H9 (cell line): ENCODE measurements around the gene CAVIN3. TPM values are rescaled to one million over a fixed set of nuclear protein-coding genes. Genes with fewer than 3 reads are reported as not detected.

ENCODE experiments used
- DNase-seq: peaks from one replicate; pipeline ENCODE4 v3.0.0-alpha.2; 2017
- H2AFZ ChIP-seq: one replicate; pipeline ENCODE4 v1.6.1; 2013; ENCODE audit warnings: mild to moderate bottlenecking, low read length, control low read depth, moderate library complexity
- H2AK5ac ChIP-seq: 2 replicates; pipeline ENCODE4 v1.6.1; 2013; ENCODE audit warnings: low read length, control low read depth, mixed read lengths; ENCODE audit not compliant: insufficient read length
- H2BK120ac ChIP-seq: one replicate; pipeline ENCODE4 v1.6.1; 2013; ENCODE audit warnings: low read depth, mild to moderate bottlenecking, low read length, control low read depth, inconsistent platforms; ENCODE audit not compliant: poor library complexity, severe bottlenecking
- H2BK12ac ChIP-seq: 2 replicates; pipeline ENCODE4 v1.6.1; 2013; ENCODE audit warnings: low read length, control low read depth, mixed read lengths, low read depth; ENCODE audit not compliant: insufficient read length
- H2BK15ac ChIP-seq: 2 replicates; pipeline ENCODE4 v1.6.1; 2013; ENCODE audit warnings: low read depth, low read length, control low read depth
- H2BK20ac ChIP-seq: one replicate; pipeline ENCODE4 v1.6.1; 2013; ENCODE audit warnings: low read depth, mild to moderate bottlenecking, low read length, control low read depth, inconsistent platforms; ENCODE audit not compliant: poor library complexity, severe bottlenecking
- H2BK5ac ChIP-seq: 2 replicates; pipeline ENCODE4 v1.6.1; 2013; ENCODE audit warnings: low read length, control low read depth, mixed read lengths; ENCODE audit not compliant: insufficient read length
- H3K14ac ChIP-seq: 2 replicates; pipeline ENCODE4 v1.6.1; 2013; ENCODE audit warnings: low read length, control low read depth; ENCODE audit not compliant: insufficient read depth
- H3K18ac ChIP-seq: 2 replicates; pipeline ENCODE4 v1.6.1; 2013; ENCODE audit warnings: low read depth, mild to moderate bottlenecking, mixed read lengths, low read length, control low read depth; ENCODE audit not compliant: insufficient read length
- H3K23ac ChIP-seq: 2 replicates; pipeline ENCODE4 v1.6.1; 2013; ENCODE audit warnings: low read length, control low read depth, mixed read lengths, low read depth; ENCODE audit not compliant: insufficient read length
- H3K23me2 ChIP-seq: 2 replicates; pipeline ENCODE4 v1.6.1; 2013; ENCODE audit warnings: low read depth, mild to moderate bottlenecking, mixed read lengths, low read length, control low read depth; ENCODE audit not compliant: insufficient read length, poor library complexity, severe bottlenecking
- H3K27ac ChIP-seq: 2 replicates; pipeline ENCODE4 v1.5.1; 2013; ENCODE audit warnings: low read length, control low read depth, mixed read lengths, low read depth; ENCODE audit not compliant: insufficient read length
- H3K27me3 ChIP-seq: 2 replicates; pipeline ENCODE4 v1.6.1; 2013; ENCODE audit warnings: low read length, control low read depth, inconsistent platforms; ENCODE audit not compliant: insufficient read depth
- H3K4ac ChIP-seq: 2 replicates; pipeline ENCODE4 v1.6.1; 2013; ENCODE audit warnings: low read depth, mild to moderate bottlenecking, control low read depth, inconsistent platforms, low read length, moderate library complexity
- H3K4me1 ChIP-seq: 2 replicates; pipeline ENCODE4 v1.6.1; 2013; ENCODE audit warnings: low read length, control low read depth, inconsistent platforms; ENCODE audit not compliant: insufficient read depth
- H3K4me2 ChIP-seq: 2 replicates; pipeline ENCODE4 v1.6.1; 2013; ENCODE audit warnings: low read length, control low read depth, mixed read lengths; ENCODE audit not compliant: insufficient read length, insufficient read depth
- H3K56ac ChIP-seq: 2 replicates; pipeline ENCODE4 v1.6.1; 2013; ENCODE audit warnings: low read depth, mild to moderate bottlenecking, mixed read lengths, low read length, control low read depth; ENCODE audit not compliant: insufficient read length
- H3K79me1 ChIP-seq: 2 replicates; pipeline ENCODE4 v1.6.1; 2013; ENCODE audit warnings: low read depth, mild to moderate bottlenecking, moderate library complexity, low read length, control low read depth, inconsistent platforms; ENCODE audit not compliant: insufficient read depth, poor library complexity, severe bottlenecking
- H3K79me2 ChIP-seq: 2 replicates; pipeline ENCODE4 v1.6.1; 2013; ENCODE audit warnings: low read length, control low read depth, inconsistent platforms; ENCODE audit not compliant: insufficient read depth
- H3K9ac ChIP-seq: 2 replicates; pipeline ENCODE4 v1.6.1; 2013; ENCODE audit warnings: low read length, control low read depth, mixed read lengths; ENCODE audit not compliant: insufficient read length; ENCODE audit errors: extremely low read depth
- H3K9me3 ChIP-seq: one replicate; pipeline ENCODE4 v1.6.1; 2013; ENCODE audit warnings: low read depth, low read length, inconsistent platforms; ENCODE audit not compliant: control insufficient read depth
- H3T11ph ChIP-seq: one replicate; pipeline ENCODE4 v1.6.1; 2013; ENCODE audit warnings: mild to moderate bottlenecking, low read length, control low read depth, inconsistent platforms
- H4K20me1 ChIP-seq: one replicate; pipeline ENCODE4 v1.6.1; 2013; ENCODE audit not compliant: control insufficient read depth, insufficient read length, insufficient read depth
- H4K5ac ChIP-seq: 2 replicates; pipeline ENCODE4 v1.6.1; 2013; ENCODE audit warnings: low read depth, mild to moderate bottlenecking, mixed read lengths, low read length, control low read depth; ENCODE audit not compliant: insufficient read length
- H4K8ac ChIP-seq: replicated peaks from 2 replicates; pipeline ENCODE4 v1.6.1; 2013; ENCODE audit warnings: low read length, control low read depth, mixed read lengths, low read depth; ENCODE audit not compliant: insufficient read length
- H4K91ac ChIP-seq: 2 replicates; pipeline ENCODE4 v1.6.1; 2013; ENCODE audit warnings: low read depth, mild to moderate bottlenecking, moderate library complexity, mixed read lengths, low read length, control low read depth; ENCODE audit not compliant: insufficient read length
- H3K27ac Mint-ChIP-seq, 3 experiments: 2 replicates in 2 of 3; 3 replicates in 1 of 3; pipeline ENCODE4 v1.8.0; 2020 to 2021; ENCODE audit warnings: mixed read lengths in 3 of 3, mild to moderate bottlenecking in 1 of 3, moderate library complexity in 1 of 3
- H3K27me3 Mint-ChIP-seq: 2 replicates; pipeline ENCODE4 v1.8.0; 2021; ENCODE audit warnings: low read depth, mild to moderate bottlenecking, moderate library complexity, mixed read lengths
- H3K36me3 Mint-ChIP-seq, 3 experiments: 2 replicates in 2 of 3; 3 replicates in 1 of 3; pipeline ENCODE4 v1.8.0; 2020 to 2021; ENCODE audit warnings: low read depth in 3 of 3, mixed read lengths in 3 of 3; ENCODE audit not compliant: insufficient read depth in 1 of 3
- H3K4me1 Mint-ChIP-seq, 2 experiments: 2 replicates each; pipeline ENCODE4 v1.8.0; 2020; ENCODE audit warnings: mixed read lengths in 2 of 2
- H3K4me3 Mint-ChIP-seq, 2 experiments: 2 replicates in 1 of 2; 3 replicates in 1 of 2; pipeline ENCODE4 v1.8.0; 2020 to 2021; ENCODE audit warnings: mild to moderate bottlenecking in 2 of 2, mixed read lengths in 2 of 2, moderate library complexity in 1 of 2
- H3K9me3 Mint-ChIP-seq, 2 experiments: 2 replicates in 1 of 2; 3 replicates in 1 of 2; pipeline ENCODE4 v1.8.0; 2020; ENCODE audit warnings: mild to moderate bottlenecking in 2 of 2, mixed read lengths in 2 of 2, moderate library complexity in 1 of 2
- WGBS: extraction: QIAGEN DNeasy Blood & Tissue Kit; methylation state at CpG from one replicate; pipeline ENCODE4 v1.1.7; 2013; ENCODE audit warnings: missing lambda C conversion rate, low lambda C conversion rate, mixed read lengths; ENCODE audit not compliant: insufficient read length; ENCODE audit errors: extremely low coverage; 5-methylcytosine and 5-hydroxymethylcytosine counted together
- total RNA-seq: library from RNA; stranded (reverse); gene quantifications from 2 replicates; pipeline ENCODE4 v1.2.1, GENCODE V29; 2021
- TF ChIP-seq, protein P1 (sequence below): fragments of 200-600 bp; sonication (generic); conservative IDR thresholded peaks from 3 replicates; pipeline ENCODE4 v1.8.0; 2021; ENCODE audit warnings: antibody characterized with exemption, mild to moderate bottlenecking

Gene CAVIN3
- total RNA-seq, 1 experiment from 2014 or later = 60.0 TPM

- no peak overlapping the region for H4K8ac ChIP-seq
- TF ChIP-seq, protein P1, sequence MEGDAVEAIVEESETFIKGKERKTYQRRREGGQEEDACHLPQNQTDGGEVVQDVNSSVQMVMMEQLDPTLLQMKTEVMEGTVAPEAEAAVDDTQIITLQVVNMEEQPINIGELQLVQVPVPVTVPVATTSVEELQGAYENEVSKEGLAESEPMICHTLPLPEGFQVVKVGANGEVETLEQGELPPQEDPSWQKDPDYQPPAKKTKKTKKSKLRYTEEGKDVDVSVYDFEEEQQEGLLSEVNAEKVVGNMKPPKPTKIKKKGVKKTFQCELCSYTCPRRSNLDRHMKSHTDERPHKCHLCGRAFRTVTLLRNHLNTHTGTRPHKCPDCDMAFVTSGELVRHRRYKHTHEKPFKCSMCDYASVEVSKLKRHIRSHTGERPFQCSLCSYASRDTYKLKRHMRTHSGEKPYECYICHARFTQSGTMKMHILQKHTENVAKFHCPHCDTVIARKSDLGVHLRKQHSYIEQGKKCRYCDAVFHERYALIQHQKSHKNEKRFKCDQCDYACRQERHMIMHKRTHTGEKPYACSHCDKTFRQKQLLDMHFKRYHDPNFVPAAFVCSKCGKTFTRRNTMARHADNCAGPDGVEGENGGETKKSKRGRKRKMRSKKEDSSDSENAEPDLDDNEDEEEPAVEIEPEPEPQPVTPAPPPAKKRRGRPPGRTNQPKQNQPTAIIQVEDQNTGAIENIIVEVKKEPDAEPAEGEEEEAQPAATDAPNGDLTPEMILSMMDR = no peak
- H3K9me3 Mint-ChIP-seq = no peaks in the 10 kb centered on the region; a peak in 1 of 5 replicates
Observed at GRCh38 chr11:6332066-6332465, 11.8 kb upstream of the CAVIN3 start.

More at GRCh38 chr11:6332066-6332465, 11.8 kb upstream of the CAVIN3 start:
- Histone ChIP-seq H3T11ph (no peak overlapping the region), H4K5ac (no peak overlapping the region), H3K9ac (no peak overlapping the region), H3K27ac (no peak overlapping the region), H3K79me2 (no peaks in the 10 kb centered on the region), H3K18ac (no peak overlapping the region), H2BK15ac (no peak overlapping the region), H2BK120ac (no peak overlapping the region), H3K4me2 (no peak overlapping the region), H3K23me2 (no peaks in the 10 kb centered on the region), H3K23ac (no peak overlapping the region), H2BK5ac (no peak overlapping the region), H3K4ac (no peak overlapping the region), H2AFZ (no peak overlapping the region), H4K91ac (no peak overlapping the region), H3K79me1 (no peaks in the 10 kb centered on the region), H3K56ac (no peak overlapping the region), H3K9me3 (no peaks in the 10 kb centered on the region), H2BK20ac (no peak overlapping the region), H3K14ac (no peak overlapping the region), H2BK12ac (no peak overlapping the region), H3K27me3 (no peaks in the 10 kb centered on the region), H2AK5ac (no peak overlapping the region), H3K4me1 (peaks cover 5% of the 10 kb centered on the region; the same call in 1 of the 2 replicates), H4K20me1 (no peaks in the 10 kb centered on the region)
- DNase-seq = no peak
- Mint-ChIP-seq H3K4me1 (peaks cover 23 to 27% of the 10 kb centered on the region in 2 experiments), H3K27me3 (no peaks in the 10 kb centered on the region), H3K27ac (no peak overlapping the region), H3K36me3 (peaks cover 0 to 13% (median 6%) of the 10 kb centered on the region in 3 experiments; a peak in 3 of 7 replicates), H3K4me3 (no peak overlapping the region)
- WGBS = no CpG with 5 or more reads among the region's 5 CpGs
